ENCODE data around the gene ARMH1.

DNA sequence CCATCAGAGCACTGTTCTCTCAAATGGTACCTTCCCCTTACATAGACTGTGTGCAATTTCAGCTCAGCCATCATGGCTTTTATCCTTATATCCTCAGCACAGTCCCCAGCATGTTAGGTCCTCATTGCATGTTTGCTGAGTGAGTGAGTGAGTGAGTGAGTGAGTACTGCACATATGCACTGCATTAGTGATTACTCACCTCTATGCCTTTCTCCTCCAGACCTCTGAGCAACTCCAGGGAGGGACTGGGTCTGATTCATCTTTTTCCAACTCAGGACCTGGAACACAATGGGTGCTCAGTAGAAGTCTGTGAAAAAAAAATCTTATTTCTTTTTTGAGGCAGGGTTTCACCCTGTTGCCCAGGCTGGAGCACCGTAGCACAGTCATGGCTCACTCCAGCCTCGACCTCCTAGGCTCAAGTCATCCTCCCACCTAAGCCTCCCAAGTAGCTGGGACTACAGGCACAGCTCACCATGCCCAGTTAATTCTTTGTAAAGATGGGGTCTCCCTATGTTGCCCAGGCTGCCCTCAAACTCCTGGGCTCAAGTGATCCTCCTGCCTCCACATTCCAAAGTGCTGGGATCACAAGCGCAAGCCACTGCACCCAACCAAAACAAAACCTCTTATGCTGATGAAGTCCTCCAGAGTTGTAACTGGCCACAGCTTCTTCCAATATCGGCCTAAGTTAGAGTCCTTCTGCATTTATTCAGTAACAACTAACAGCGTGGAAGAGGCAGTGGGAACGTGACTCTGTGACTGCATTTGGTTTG is 32.8 kb downstream of the ARMH1 start:
- no peak for TF ChIP-seq GATA3 (IDR thresholded peaks at IDR 0.05; ENCODE audit: low read depth, low read length)
- no peak for TF ChIP-seq GATA2 (IDR thresholded peaks at IDR 0.05; ENCODE audit: low read depth, low read length)

Data from SH-SY5Y (cell line).